Left lobe of liver (tissue), 2 donors: ENCODE measurements around the gene RAD23B. TPM values are rescaled to one million over a fixed set of nuclear protein-coding genes. Genes with fewer than 3 reads are reported as not detected.
A peak's percentile ranks its signal among the peaks of the same experiment; 100 is the strongest.
"Not testable (repeated sequence)": the region's sequence is repeated elsewhere in the genome, so short reads cannot be mapped to it uniquely, and the experiment has no call there.

Experiments used
- ATAC-seq: fragments of 200-7000 bp; cut with Tn5 transposase; one replicate; pipeline ENCODE4 v1.9.1; 2020; ENCODE audit warnings: mild to moderate bottlenecking, moderate library complexity
- DNase-seq: peaks from one replicate; pipeline ENCODE4 v3.0.0-alpha.2; 2020; ENCODE audit warnings: low spot score
- total RNA-seq: library from RNA; stranded (reverse); gene quantifications from one replicate; pipeline ENCODE4 v1.2.1, GENCODE V29; 2021
- donor health status: DM: no; HTN: no; CAD: no; lungs with moderate emphysema.
- donor health status: DM: no; HTN: yes; CAD: no.

The RAD23B gene
- total RNA-seq: 98.7 TPM

DNA sequence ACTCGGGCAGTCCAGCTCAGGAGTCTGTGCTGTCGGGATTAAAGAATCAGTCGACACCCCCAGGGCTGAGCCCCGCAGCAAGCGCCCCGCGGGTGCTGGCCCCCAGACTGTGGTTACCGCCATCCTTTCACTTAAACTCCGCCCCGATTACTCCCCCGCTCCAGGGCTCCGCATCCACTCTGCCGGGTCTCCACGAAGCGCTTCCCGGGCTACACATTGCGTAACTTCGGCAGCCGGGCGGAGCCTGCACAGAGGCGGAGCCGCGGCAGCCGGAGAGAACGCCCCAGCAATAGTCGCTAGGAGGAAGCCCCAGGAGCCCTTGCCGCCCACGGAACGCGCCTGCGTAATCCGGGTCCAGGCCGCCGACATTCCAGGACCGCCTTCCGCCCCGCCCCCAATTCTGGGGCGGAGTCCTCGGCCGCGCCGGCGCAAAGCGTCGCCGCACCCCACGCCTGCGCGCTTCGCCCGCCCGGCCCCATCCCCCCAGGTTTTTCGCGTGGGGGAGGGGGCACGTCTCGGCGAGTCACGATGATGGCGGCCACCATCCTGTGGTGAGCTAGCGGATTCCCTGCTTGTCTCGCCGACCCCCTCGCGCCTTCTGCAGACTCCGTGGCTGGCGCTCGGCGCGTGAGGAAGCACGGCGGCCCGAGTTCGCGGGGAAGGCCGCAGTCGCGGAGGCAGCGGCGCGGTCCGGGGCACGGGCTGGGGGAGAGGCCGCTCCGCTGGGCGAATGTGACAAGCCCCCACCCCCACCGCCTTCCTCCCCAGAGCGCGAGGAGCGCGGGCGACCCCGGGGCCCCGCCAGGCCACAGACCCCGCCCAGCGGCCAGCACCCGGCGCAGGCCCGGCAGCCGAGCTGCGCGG, at the start of gene RAD23B:
Gene RAD23B, plus strand, starts transcription at position 521 of the 864 bp plus-strand sequence. CDS start 351 bp downstream, outside the sequence.
- DNase-seq: peak; percentile 99
- ATAC-seq: peak; percentile 87

DNA sequence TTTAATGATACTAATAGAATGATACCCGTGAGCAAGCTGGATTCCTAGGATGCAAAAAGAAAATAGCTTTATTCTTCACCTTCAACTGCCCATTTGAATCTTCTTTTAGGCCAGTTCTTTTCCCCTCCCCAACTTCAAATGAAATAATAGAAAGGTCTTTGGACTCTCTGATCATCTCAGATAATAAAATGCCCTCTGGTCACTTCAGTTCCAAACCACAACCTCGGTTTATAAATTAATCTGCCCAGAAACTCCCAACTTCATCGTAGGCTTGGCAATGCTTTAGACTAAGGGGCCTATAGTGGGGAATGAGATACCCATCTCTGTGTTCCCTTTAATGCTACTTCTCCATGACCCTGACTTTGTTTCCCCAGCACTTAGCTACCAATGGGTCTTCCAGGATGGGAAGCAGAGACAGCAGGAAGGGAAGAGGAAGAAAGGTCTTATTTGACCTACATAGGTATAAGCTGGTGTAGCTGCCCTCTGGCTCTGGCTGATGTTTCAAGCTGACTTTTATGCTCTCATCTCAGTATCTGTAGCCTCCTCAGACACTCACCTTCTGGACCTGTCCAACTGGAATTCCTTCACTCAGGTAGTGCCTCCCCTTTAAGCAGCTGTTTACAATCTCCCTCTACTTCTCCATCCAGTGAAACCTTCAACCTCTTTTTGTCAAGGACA, 47.2 kb upstream of the RAD23B start:
- no peak for DNase-seq
- ATAC-seq: peak; percentile 65

DNA sequence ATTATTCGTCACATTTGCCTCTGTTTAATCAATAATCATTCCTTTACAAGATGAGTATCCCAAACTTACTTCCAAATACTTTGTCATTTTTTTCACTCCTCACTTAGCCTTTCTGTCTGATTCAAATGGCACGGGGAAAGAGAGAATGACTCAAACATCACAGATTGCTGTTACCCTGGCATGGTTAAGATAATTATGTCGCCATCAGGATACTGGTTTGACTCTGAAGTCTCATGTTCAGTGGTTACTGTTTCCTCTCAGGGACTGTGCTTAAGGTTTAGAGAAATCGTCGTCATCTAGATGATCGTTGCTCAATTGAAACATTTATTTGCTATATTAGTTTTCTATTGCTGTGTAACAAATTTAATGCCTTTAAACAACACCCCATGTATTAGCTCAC, 45.2 kb upstream of the RAD23B start:
- DNase-seq: no peak
- ATAC-seq: no peak

DNA sequence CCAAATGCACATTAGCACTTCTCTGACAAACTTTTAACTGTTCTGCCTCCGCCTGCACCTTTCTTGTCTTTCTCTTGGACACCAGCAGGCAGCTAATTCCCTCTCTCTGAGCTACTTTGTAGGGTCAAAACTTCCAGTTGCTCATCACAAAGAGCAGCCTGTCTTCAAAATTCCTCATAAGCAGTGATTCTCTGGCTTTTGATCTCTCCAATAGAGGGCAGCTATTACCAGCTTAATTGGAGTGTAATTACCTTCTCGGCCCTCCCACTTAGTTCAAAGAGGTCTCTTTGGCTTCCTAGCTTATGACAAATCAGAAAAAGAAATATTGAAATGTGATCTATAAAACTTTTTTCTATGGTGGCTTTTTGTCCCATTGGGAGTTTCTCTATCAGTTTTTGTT, 43.6 kb upstream of the RAD23B start:
- DNase-seq (no peak), ATAC-seq (peak; percentile 89)

DNA sequence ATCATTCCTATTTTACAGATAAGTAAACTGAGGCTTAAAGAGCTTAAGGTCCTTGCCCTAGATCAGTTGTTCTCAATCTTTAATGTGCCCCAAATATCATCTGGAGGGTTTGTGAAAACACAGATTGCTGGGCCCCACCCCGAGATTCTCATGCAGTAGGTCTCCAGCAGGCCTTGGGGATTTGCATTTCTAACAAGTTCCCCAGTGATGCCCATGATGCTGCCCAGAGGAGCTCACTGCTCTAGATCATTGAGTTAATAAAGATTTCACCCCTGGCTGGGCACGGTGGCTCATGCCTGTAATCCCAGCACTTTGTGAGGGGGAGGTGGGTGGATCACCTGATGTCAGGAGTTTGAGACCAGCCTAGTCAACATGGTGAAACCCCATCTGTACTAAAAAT, 42.8 kb upstream of the RAD23B start:
- no peak for ATAC-seq
- DNase-seq: no peak

DNA sequence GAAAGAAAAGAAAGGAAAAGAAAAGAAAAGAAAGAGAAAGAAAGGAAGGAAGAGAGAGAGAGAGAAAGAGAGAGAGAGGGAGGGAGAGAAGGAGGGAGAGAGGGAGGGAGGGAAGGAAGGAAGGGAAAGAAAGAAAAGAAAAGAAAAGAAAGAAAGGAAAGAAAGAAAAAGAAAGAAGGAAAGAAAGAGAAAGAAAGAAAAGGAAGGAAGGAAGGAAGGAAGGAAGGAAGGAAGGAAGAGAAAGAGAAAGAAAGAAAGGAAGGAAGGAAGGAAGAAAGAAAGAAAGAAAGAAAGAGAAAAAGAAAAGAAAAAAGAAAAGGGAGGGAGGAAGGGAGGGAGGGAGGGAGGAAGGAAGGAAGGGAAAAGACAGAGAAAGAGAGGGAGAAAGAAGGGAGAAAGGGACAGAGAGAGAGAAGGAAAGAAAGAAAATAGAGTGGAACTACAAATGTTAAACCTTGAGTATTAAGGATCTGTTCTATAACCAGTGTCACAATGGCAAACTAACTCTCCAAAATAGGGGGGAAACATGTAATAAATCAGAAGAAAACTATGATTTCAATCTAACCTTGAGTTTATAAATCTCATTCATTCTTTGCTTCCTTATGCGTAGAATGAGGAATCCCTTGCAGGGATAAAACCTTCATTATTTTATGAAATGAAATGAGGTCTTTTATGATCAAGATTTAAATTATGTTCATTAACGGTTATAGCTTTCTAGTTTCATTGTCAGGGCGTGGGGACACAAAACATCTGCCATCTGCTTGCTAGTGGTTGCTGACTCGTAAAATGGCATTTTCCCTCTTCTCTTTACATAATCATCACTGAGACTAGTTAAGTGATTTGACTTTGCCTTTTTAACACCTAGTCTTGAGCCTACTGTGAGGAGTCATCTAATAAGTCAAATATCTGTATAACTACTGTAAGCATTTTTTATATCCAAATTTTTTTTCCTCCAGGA, 40.7 kb upstream of the RAD23B start:
- DNase-seq: no peak
- ATAC-seq: no peak

DNA sequence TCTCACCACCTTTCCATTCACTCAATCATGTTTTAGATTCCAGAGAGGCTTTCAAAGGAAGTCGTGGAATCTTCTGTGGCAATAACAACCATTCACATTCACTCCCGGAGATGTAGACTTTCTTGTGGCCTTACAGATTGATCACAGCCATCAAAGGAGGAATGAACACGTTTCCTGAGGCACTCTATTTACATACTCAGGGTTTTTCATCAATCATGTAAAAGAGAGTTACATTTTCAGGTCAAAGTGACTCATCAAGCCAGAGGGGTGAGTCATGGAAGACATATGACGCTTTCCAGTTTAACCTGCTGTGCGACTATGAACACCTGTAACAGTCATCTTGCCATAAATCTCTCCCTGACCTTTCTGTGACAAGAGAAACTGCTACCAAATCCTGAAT, 39.3 kb upstream of the RAD23B start:
- DNase-seq (no peak), ATAC-seq (no peak)

DNA sequence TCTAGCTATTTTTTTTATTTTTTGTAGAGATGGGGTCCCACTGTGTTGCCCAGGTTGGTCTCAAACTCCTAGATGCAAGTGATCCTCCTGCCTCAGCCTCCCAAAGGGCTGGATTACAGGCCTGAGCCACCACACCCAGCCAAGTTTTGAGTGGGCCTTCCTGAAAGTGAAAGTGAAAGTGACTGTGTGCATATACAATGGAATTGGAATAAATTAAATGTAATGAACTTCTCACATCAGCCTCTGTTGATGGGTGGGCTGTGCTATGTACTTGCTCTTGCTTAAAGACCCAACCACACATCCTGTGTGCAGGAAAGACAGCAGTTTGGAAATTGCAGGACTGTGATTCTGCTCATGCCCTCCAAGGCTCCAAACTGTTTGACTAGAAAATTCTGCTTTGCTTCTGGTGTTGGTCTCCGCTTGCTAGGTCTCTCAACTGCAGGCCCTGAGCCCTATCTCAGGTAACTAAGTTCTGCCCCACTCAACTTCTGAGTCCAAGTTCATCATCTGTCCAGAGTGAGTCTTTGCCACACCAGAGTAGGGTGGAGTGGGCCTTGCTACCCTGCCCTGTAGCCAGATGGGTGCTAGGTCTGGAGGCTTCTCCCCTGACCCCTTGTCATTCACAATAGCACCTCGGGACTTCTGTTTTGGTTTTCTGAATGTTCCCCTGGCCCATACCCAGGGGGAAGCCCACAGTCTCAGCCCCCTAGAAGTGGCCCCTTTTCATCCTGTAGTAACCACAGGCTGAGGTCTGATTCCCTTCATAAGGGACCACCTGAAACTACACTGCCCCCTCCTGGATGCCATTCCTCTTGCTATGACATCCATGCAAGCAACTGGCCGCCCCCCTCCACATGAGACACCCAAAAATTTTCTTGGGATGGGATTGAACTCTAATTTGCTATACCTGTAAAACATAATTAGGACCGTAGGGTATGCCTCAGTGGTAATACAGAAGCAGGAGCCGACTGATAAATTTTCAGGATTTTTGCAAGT, 36.5 kb upstream of the RAD23B start:
- DNase-seq: no peak
- ATAC-seq: peak; percentile 11

DNA sequence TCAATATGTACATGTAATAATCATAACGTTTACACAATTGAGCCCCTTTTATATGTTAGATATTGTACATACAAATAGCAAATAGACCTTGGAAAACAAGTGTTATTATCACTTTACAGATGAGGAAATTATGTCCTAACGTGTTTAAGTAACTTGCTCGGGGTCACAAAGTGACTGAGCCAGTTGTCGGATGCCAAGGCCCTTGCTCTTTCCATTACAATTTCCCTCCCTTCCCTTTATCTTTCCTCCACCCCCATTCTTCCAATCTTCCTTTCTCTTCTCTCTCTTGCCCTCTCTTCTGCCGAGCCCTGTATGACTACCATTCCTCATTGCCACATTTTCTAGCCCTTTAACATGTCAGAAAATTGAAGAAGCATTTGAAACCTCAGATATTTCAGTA, 34.4 kb upstream of the RAD23B start:
- DNase-seq (no peak), ATAC-seq (peak; percentile 35)

DNA sequence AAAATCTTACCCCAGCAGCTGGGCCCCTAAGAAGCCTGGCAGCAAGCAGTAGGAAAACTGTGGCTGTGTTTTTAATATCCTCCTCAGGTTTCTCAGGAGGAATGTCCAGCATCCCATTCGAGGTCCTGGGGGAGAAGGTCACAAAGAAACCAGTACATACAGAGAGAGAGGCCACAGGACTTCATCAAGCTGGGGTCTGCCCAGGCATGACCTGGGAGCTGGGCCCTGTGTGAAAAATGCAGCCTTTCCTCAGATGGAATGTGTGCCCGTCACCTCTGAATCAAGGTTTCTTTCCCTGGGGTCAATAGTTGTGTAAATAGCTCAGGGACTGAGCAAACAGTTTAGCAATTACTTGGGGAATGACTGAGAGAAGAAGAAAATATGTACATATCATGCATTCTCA, 33.9 kb upstream of the RAD23B start:
- ATAC-seq: peak; percentile 81
- no peak for DNase-seq

DNA sequence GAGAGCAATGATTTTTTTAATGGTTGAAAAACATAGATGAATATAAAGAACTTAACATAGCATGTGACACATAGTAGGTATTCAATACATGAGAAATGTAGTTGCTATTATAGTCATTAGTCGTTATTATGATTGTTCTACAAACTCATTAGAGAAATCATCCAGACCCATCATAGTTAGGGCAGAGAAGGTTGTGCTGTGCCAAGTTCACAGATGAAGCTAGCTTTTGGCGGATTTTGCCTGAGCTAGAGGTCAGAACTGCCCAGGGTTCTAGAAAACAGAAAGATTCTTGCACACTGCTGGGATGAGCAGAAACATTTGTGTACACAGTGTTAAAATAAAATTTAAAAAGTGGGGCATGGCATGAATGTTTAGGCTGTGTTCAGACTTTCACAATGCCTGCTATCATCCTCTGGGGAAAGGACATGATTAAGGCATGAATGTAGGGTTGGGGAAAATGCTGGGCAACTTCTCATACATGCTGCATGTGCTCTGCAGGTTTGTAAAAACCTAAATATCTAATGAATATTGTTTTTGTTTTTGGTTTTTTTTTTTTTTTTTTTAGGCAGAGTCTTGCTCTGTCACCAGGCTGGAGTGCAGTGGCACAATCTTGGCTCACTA, 33.3 kb upstream of the RAD23B start:
- DNase-seq (no peak), ATAC-seq (peak; percentile 65)

DNA sequence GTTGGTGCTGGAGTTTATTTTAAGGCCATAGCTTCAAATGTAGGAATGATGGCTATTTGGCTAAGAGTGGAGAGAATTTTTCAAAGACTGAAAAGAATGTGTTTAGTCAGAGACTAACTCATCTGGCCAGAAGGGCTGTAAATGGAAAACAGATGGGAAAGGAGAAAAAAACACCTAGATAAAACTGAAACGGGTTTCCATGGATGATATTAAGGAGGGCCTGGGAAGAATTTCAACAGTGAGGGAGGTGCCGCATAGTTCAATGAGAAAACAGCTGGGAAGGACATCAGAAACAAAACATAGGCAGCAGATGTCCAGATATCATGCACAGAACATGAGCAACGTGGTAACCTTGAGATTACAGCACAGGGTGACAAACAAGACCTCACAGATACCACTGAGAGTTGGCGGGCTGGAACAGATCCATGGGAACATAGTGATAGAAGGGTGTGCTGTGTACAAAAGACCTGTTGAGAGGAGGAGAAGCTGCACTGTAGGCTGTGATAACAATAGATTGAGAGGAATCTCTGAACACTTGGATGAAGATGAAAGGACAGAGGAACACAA, 31.2 kb upstream of the RAD23B start:
- ATAC-seq (peak; percentile 43), DNase-seq (no peak)

DNA sequence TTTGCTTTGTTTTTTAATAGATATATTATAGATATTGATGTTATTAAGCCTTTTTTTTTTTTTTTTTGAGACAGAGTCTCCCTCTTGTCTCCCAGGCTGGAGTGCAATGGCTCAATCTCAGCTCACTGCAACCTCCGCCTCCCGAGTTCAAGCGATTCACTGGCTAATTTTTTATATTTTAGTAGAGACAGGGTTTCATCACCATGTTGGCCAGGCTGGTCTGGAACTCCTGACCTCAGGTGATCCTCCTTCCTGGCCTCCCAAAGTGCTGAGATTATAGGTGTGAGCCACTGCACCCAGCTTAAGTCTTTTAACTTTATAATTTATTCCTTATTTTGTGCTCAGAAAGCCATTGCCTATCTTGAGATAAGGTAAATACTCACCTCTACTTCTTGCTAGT, 24.2 kb upstream of the RAD23B start:
- ATAC-seq: peak; percentile 72
- no peak for DNase-seq

DNA sequence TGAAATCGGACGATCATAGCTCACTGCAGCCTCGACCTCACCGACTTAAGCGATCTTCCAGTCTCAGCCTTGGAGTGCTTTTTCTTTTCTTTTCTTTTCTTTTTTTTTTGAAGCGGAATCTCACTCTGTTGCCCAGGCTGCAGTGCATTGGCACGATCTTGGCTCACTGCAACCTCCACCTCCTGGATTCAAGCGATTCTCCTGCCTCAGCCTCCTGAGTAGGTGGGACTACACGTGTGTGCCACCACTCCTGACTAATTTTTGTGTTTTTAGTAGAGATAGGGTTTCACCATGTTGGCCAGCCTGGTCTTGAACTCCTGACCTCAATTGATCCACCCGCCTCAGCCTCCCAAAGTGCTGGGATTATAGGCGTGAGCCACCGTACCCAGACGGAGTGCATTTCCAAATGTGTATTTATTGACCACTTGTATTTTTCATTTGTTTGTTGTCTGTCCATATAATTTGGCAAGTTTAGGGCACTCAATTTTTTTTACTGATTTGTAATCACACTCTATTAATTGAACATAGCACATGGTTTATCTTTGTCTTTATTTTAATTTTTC, 23.2 kb upstream of the RAD23B start:
- not testable (repeated sequence) for DNase-seq
- peak; percentile 47 for ATAC-seq

DNA sequence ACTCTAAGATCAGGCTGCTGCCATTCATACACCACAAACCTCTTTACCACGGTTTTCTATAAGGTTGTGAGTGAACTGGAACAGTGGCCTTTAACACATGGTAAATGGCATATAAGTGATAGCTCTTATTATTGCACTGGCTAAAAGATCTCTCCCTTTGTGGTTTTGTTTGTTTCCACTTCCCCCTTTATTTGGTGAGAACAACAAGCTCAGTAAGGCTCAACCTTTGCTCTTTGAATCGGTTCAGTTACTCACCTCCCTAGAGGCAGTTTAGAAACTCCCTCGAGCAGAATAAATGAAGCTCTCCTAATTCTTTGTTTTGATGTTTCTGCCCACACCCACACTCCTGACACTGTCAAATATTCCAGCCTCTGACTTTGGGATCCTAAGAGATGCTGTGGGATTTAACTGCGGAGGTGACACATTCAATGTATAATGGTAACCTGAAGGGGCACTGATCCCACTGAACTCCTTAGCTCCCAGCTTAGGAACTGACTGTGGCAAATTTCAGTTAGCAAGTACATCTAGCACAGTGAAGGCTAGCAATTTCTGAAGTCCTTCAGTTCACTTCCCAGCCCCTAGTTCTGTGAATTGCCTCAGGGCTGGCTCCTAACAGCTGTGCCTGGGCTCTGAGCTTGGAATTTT, 22.5 kb upstream of the RAD23B start:
- ATAC-seq (peak; percentile 90), DNase-seq (no peak)

DNA sequence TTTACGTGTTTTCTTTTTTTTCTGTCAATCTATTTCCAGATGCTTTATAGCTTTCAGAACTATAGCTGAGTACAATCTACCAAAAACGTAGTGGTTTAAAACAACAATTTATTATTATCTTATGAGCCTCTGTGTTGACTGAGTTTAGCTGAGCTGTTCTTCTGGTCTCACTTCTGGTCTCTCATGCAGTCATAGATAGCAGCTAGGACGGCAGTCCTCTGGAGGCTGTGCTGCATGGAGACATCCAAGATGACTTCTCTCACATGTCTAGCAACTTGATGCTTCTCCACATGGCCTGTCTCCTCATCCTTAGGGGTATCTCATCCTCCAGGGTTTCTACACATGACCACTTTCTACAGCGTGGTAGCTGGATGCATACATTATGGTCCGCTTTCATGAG, 22.0 kb upstream of the RAD23B start:
- no peak for DNase-seq
- ATAC-seq: peak; percentile 35

DNA sequence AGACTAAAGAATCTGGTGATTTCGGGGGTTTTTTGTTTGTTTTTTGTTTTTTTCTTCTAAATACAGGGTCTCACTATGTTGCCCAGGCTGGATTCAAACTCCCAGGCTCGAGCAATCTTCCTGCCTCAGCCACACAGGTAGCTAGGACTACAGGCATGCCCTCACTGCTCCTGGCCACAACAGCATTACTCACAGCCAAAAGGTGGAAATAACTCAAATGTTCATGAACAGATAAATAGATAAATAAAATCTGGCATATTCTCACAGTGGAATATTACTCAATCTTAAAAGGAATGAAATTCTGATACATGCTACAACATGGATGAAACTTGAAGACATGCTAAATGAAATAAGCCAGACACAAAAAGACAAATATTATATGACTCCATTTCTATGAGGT, 19.8 kb upstream of the RAD23B start:
- ATAC-seq (no peak), DNase-seq (no peak)

DNA sequence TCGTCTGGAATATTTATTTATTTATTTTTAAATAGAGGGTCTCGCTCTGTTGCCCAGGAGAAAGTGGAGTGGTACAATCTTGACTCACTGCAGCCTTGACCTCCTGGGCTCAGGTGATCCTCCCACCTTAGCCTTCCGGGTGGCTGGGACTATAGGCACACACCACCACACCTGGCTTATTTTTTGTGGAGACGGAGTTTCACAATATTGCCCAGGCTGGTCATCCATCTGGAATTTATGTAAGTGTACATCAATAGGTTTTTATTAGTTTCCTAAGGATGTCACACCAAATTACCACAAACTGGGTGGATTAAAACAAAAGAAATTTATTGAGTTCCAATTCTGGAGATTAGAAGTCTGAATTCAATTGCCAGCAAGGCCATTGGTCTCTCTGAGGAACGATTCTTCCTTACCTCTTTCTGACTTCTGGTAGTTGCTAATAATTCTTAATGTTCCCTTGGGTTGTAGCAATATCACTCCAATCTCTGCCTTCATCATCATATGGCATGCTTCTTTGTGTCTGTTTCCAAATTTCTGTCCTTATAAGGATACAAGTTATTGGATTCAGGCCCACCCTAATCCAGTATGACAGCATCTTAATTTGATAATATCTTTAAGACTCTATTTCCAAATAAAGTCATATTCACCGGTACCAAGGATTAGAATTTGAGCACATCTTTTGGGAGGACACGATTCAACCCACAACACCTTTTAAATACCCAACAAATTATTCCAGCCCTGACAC, 16.3 kb upstream of the RAD23B start:
- ATAC-seq (no peak), DNase-seq (no peak)
